HG03108 (cell line): ENCODE data around the gene MATK.

ENCODE experiments used
- ATAC-seq: cut with Tn5 transposase; IDR thresholded peaks from one replicate; pipeline ENCODE4 v1.9.1; 2021; ENCODE audit warnings: moderate library complexity; ENCODE audit not compliant: unreplicated experiment

Gene MATK

DNA sequence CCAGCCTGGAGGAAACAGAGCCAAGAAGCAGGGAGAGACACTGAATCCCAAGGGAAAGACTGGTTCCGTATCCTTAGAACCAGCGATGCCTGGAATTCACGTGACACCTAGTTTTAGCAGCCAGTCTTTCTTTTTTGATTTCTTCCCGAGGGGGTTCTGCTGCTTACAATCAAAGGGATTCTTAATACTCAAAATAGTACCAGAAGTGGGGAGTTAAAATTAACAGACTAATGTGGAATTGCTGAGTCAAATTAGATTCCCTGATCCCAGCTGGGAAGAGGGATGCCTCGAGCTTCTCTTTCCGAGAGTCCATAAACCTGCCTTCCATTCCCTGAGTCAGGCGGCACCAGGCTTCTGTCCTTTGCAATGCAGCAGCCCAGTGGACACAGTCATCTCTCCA, 4.8 kb upstream of the MATK start:
- no peak for ATAC-seq

DNA sequence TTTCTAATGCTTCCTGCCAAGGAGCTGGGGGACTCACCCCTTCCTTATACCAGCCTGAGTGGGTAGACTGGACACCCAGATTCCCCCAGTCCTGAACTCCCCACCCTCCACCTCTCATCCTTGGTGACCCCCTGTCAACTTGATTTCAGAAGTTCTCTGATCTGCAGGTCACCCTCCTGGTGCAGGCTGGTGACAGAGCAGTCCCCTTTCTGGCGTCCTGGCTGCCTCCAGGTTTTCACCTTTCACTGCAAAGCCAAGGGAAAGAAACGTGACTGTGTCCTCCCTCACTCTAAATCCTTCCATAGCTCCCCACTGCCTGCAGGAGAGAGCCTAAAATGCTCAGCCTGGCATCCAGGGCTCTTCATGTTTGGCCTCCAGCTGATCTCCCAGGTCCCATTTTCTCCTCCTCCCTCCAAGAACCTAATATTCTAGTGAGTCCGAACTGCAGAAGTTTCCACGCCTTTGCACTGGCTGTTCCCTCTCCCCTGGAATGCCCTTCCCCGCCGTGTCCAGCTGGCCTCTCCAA, 4.1 kb upstream of the MATK start:
- no peak for ATAC-seq

DNA sequence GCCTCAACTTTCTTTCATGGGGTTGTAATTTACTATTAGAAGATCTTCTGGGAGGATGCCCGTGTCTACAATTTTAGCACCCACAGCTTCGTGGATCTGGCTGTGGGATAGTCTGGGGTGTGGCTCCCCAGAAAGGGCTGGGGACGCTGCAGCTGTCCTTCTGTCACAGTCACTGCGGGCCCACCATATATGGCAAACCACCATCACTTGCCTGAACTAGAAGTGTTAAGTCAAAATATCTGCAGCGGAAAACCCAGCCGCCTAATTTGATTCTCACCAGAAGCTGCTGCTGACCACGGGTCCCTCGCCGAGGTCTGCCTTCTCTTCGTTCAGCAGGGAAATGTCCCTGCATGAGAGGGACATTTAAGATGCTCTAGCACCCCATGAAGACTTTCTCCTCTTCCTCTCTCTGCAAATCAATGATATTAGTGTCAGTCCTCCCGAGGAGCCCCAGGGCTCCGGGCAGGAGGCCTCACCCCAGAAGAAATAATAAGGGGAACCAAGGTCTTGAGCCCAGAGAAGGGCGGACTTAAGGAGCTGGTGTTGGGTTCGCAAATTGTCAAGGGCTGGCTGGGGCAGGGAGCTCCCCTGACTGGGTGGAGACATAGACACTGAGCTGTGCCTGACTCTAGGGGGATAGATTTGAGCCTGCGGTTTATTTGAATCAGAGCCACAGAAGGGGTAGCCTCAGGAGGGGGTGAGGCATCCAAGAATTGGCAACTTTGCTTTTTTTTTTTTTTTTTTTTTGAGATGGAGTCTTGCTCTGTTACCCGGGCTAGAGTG, 3.0 kb upstream of the MATK start:
- ATAC-seq: no peak

- no peak for ATAC-seq
Observed at GRCh38 chr19:3785451-3785937, 687 bp downstream of the MATK start.

- ATAC-seq: no peak
Observed at GRCh38 chr19:3784607-3785450, 1.4 kb downstream of the MATK start.

- ATAC-seq: no peak
Observed at GRCh38 chr19:3783660-3784584, 2.3 kb downstream of the MATK start.

DNA sequence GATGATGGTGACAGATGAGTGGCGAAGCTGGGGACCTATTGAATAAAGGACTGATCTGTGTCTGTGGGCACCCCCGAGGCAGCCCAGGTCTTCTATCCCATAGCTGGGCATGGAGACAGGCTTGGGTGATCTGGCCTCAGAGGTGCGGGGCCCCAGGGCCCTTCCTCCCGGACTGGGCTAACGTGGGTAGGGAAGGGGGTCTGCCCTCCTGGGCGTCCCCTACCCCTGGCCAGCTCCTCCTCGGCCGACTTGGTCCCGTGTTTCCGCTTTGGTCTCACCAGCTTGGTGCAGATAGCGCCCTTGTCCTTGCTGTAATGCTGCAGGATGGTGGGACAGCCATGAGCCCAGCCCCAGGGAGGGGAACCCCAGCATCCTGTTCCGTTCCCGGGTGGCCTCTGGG, 3.3 kb downstream of the MATK start:
- ATAC-seq: no peak

DNA sequence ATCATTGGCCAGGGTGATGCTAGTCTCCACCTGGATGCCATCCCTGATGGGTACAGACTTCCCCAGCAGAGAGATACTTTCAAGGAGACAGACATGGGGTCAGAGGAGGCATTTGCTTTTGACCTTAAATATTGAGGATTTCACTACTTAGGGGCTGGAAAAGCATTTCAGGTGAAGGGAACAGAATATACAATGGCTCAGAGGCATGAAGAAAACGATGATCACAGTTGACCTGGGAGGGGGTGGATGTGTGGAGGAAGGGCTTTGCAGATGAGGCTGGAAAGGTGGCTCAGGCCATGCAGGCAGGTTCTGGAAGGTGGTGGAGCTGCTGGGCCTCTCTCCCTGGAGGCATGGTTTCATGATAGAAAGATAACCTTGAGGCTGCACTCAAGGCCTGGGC, 3.9 kb downstream of the MATK start:
- ATAC-seq: no peak

DNA sequence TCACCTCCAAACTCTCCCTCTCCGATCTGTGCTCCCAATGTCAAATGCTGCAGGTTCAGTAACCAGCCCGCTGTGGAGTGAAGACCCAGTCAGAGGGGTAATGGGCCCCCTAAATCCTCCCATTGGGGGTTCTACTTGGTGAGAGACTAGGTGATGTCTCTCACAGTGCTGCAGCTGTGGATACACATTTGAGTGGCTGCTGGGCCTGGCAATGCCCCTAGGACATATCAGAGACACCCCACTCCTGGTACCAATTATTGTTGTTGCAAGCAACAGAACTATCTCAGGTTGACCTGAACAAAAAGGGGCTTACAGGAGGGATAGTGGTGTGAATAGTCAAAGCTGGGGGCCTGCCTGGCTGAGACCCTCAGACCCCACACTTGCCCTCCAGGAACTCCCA, 4.6 kb downstream of the MATK start:
- ATAC-seq: no peak

DNA sequence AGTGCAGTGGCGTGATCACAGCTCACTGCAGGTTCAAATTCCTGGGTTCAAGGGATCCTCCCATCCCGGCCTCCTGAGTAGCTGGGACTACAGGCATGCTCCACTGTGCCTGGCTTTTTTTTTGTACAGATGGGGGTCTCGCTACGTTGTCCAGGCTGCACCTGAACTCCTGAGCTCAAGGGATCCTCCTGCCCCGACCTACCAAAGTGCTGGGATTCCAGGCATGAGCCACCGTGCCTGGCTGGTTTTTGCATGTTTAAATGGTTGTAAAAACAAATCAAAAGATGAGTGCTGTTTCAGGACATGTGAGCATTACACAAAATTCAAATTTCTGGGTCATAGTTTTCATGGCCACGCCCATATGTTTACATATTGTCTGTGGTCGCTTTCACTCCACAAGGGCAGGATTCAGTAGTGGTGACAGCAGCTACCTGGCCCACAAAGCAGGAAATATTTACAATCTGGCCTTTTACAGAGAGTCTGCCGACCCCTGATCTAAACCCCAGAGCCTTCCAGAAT, 5.3 kb downstream of the MATK start:
- no peak for ATAC-seq

DNA sequence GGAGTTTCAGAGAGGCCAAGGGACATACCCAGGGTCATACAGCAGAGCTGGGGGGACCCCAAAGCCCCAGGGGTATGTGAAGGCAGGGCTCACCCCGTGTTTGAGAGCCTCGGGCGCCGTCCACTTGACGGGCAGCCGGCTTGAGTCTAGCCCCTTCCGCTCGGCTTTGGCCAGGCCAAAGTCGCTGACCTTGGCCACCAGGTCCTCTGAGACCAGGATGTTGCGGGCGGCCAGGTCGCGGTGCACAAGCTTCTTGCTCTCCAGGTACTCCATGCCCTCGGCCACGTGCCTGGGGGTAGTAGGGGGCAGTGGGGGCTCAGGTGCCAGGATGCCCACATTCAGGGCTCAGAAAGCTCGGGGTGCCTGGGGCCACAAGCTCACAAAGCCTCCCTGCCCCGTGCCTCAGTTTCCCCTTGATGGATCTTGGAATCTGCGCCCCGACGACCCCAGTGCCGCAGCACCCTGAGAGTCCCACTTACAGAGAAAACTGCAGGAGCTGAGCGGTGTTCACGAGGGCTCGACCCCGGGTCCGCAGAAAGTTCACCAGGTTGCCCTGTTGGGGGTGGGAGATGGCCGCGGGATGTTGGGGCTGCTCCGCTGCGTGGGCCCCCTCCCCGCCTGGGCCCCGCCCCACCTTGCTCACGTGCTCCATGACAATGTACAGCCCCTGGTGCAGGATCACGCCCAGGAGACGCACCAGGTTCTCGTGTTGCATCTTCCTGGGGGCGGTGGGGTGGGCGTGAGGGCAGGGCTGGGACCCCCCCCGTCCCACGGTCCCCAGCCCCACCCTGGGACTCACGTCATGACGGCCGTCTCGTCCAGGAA, 7.1 kb downstream of the MATK start:
- ATAC-seq: no peak

DNA sequence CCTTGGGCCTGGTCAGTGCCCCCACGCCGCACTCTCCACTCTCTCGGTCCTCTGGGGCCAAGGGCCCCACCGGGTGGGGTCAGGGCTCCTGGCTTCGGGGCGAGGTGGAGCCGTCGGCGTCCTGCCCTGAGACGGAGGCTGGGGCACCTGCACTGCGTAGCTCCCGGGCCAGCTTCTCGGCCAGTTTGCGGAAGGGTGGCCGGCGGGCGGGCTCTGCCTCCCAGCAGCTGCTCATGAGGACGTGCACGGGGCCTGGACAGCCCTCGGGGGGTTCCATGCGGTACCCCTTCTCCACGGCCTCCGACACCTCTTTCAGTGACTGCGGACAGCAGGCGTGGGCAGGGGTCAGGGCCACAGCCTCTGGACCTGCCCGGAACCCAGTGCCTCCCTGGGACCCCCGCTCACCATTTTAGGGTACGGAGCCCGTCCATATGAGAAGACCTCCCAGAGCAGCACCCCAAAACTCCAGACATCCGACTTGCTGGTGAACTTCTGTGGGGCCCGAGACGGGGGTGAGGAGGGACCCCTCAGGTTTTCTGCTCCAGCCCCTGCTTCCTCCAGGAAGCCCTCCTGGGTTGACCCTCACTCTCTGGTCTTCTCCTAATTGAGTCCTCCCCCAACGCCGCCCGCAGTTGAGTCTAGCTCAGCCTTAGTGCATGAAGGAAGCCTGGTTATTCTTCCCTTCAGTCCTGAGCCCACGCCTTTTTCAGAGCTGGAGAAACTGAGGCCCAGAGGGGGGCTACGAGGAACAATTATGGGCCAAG, 7.9 kb downstream of the MATK start:
- ATAC-seq: no peak

- ATAC-seq: no peak
Observed at GRCh38 chr19:3776479-3777040, 9.6 kb downstream of the MATK start.

DNA sequence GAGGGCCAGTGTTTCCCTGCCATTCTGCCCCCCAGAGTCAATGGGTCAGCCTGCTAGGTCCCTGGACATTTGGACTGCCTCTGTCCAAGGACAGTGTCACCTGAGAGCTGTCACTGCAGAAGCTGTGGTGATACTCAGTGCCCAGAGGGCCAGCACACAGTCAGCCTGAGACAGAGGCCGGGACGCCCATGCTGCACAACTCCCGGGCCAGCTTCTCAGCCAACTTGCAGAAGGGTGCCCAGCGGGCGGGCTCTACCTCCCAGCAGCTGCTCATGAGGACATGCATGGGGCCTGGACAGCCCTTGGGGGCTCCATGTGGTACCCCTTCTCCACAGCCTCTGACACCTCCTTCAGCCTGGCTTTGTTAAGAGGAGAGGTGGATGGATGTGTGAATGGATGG, 10.3 kb downstream of the MATK start:
- no peak for ATAC-seq

DNA sequence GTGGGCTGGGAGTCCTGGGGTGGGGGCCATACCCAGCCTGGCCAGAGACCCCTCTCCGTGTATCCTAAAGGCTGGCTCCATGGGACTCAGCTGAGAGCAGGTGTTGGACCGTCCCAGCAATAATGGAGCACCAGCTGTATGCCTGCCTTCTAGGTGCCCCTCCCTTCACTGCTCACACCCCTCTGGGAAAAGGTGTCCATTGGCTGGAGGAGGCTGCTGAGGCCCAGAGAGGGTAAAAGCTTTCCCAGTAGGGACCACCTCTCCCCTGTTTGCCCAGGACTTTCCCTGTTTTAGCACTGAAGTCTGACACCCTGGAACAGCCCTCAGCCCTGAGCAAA, 10.8 kb downstream of the MATK start:
- no peak for ATAC-seq

DNA sequence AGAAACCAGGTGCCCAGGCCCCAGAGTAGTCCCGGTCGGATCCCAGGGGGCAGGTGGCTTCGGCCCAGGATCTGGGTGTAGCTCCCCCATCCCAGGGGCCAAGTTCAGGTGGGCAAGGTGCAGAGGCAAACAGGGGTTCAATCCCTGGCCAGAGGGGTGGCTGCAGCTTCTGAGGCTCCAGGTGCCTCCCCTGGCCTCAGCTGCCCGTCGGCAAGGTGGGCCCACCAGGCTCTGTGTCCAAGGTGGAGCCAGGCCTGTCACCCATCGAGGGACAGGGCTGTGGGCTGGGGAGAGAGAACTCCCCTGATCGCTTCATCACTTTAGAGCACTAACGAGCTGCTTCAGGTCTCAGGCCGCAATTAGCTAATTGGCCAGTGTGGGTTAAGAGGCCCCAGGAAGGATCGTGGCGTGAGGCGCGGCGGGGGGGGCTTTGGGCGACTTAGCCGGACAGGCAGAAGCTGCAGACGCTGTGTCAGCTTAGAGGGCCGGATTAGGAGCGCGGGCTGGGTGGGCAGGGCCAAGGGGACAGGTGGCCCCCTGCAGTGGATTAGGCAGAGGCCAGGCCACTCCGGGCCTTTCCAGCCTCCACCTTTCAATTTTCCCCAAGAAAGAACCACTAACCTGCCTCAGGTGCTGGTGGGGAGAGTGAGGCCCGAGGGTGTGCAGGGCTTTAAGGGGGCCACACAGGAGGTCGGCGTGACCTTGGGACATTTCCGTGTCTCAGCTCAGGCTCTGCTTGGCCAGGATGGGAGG, 11.4 kb downstream of the MATK start:
- ATAC-seq: no peak

- ATAC-seq: no peak
Observed at GRCh38 chr19:3773814-3774515, 12.2 kb downstream of the MATK start.
